NCI-H146 treated with DMSO at 0.1 percent for 48 hours (cell line): ENCODE results near the gene CAMTA1.
"Not testable (repeated sequence)": the region's sequence is repeated elsewhere in the genome, so short reads cannot be mapped to it uniquely, and the experiment has no call there.

ENCODE experiments used
- DNase-seq: peaks from one replicate; lab custom pipeline; 2025; ENCODE audit not compliant: unreplicated experiment; lab: John Stamatoyannopoulos, UW

Gene CAMTA1

GRCh38 chr1:6803357-6803756, 18.1 kb downstream of the CAMTA1 start:
- DNase-seq, result no peak

GRCh38 chr1:6805004-6805416, 19.8 kb downstream of the CAMTA1 start:
- DNase-seq, result no peak

GRCh38 chr1:6807782-6808181, 22.5 kb downstream of the CAMTA1 start:
- no peak for DNase-seq

- DNase-seq, result no peak
Observed at GRCh38 chr1:6809461-6809860, 24.2 kb downstream of the CAMTA1 start.

- not testable (repeated sequence) for DNase-seq
Observed at GRCh38 chr1:6810146-6810734, 25.0 kb downstream of the CAMTA1 start.

- no peak for DNase-seq
Observed at GRCh38 chr1:6811583-6811982, 26.3 kb downstream of the CAMTA1 start.

- DNase-seq, result no peak
Observed at GRCh38 chr1:6813165-6813564, 27.9 kb downstream of the CAMTA1 start.

GRCh38 chr1:6815726-6816125, 30.5 kb downstream of the CAMTA1 start:
- DNase-seq, result no peak

- no peak for DNase-seq
Observed at GRCh38 chr1:6819246-6820040, 34.2 kb downstream of the CAMTA1 start.

GRCh38 chr1:6820899-6821298, 35.6 kb downstream of the CAMTA1 start:
- no peak for DNase-seq

GRCh38 chr1:6822530-6823359, 37.5 kb downstream of the CAMTA1 start:
- no peak for DNase-seq

GRCh38 chr1:6823793-6824192, 38.5 kb downstream of the CAMTA1 start:
- DNase-seq, result no peak

- DNase-seq, result no peak
Observed at GRCh38 chr1:6824665-6825368, 39.6 kb downstream of the CAMTA1 start.

GRCh38 chr1:6825828-6826227, 40.6 kb downstream of the CAMTA1 start:
- no peak for DNase-seq

- DNase-seq, result no peak
Observed at GRCh38 chr1:6827079-6827478, 41.8 kb downstream of the CAMTA1 start.

GRCh38 chr1:6827630-6828165, 42.4 kb downstream of the CAMTA1 start:
- no peak for DNase-seq

GRCh38 chr1:6831366-6831765, 46.1 kb downstream of the CAMTA1 start:
- DNase-seq, result no peak

- not testable (repeated sequence) for DNase-seq
Observed at GRCh38 chr1:6832006-6832405, 46.8 kb downstream of the CAMTA1 start.

- no peak for DNase-seq
Observed at GRCh38 chr1:6832531-6833188, 47.4 kb downstream of the CAMTA1 start.

GRCh38 chr1:6833804-6834203, 48.5 kb downstream of the CAMTA1 start:
- DNase-seq, result no peak
